ENCODE results near the gene TAS2R7.
"Not testable (repeated sequence)": the region's sequence is repeated elsewhere in the genome, so short reads cannot be mapped to it uniquely, and the experiment has no call there.

Gene TAS2R7

GRCh38 chr12:10826258-10826657 is 23.8 kb upstream of the TAS2R7 start, which contains the start of gene TAS2R10:
TSS of gene TAS2R10 (minus strand) at chr12:10826358. CDS start at chr12:10826269, 89 bp downstream.
- DNase-seq (ENCODE audit: low spot score), result no peak
- TF ChIP-seq, protein P1, sequence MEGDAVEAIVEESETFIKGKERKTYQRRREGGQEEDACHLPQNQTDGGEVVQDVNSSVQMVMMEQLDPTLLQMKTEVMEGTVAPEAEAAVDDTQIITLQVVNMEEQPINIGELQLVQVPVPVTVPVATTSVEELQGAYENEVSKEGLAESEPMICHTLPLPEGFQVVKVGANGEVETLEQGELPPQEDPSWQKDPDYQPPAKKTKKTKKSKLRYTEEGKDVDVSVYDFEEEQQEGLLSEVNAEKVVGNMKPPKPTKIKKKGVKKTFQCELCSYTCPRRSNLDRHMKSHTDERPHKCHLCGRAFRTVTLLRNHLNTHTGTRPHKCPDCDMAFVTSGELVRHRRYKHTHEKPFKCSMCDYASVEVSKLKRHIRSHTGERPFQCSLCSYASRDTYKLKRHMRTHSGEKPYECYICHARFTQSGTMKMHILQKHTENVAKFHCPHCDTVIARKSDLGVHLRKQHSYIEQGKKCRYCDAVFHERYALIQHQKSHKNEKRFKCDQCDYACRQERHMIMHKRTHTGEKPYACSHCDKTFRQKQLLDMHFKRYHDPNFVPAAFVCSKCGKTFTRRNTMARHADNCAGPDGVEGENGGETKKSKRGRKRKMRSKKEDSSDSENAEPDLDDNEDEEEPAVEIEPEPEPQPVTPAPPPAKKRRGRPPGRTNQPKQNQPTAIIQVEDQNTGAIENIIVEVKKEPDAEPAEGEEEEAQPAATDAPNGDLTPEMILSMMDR (IDR thresholded peaks at IDR 0.05; ENCODE audit: extremely low read depth, missing control alignments), result no peak

DNA sequence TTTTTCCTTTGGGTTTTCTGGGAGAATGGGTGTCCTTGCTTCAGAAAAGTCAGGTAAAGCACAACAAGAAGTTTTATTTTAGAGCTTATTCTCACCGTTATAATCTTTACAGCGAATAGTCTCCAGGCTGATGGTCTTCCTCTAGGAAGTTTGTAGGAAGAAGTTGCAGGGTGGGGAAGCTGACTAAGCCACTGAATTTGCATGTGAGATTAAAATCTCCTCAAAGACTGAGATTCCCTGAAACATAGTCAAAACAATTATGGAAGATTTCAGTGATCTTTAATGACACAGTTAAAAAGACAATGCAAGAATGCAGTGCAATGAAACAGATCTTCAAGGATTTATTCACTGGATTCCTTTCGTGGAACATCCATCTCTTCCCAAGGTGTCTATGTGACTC is 22.5 kb upstream of the TAS2R7 start:
- no peak for DNase-seq (ENCODE audit: low spot score)
- TF ChIP-seq, protein P1 (IDR thresholded peaks at IDR 0.05; ENCODE audit: extremely low read depth, missing control alignments), result no peak

GRCh38 chr12:10811883-10812536 is 9.6 kb upstream of the TAS2R7 start:
- TF ChIP-seq, protein P1 (IDR thresholded peaks at IDR 0.05; ENCODE audit: extremely low read depth, missing control alignments), result no peak
- DNase-seq (ENCODE audit: low spot score), result no peak

GRCh38 chr12:10810068-10810467 is 7.6 kb upstream of the TAS2R7 start, which contains the start of gene TAS2R9:
TSS of gene TAS2R9 (minus strand) at chr12:10810168. CDS start at chr12:10810075, 93 bp downstream.
- no peak for DNase-seq (ENCODE audit: low spot score)
- TF ChIP-seq, protein P1 (IDR thresholded peaks at IDR 0.05; ENCODE audit: extremely low read depth, missing control alignments), result no peak

GRCh38 chr12:10807186-10807585 is 4.8 kb upstream of the TAS2R7 start, which contains the start of gene TAS2R8:
TSS of gene TAS2R8 (minus strand) at chr12:10807286. CDS start at chr12:10806980, 306 bp downstream.
- TF ChIP-seq, protein P1 (IDR thresholded peaks at IDR 0.05; ENCODE audit: extremely low read depth, missing control alignments), result no peak
- no peak for DNase-seq (ENCODE audit: low spot score)

DNA sequence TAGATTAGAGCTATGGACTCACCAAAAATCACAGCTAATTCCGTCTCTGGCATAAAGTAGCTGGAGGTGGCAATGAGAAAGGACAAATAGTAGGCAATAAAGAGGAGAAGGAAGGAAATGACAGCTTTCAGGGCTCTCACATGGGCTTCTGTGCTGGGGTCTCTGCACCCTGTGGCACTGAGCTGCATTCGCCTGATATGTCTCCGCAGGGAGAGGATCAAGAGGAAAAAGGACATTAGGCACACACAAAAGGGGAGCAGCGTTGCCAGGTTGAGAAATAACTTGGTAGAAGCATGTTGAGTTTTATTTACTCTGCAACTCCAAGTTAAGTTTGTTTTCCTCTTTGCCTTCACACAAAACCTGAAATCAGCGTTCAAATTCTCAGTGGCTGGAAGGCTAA is 686 bp downstream of the TAS2R7 start:
- no peak for DNase-seq (ENCODE audit: low spot score)
- TF ChIP-seq, protein P1 (IDR thresholded peaks at IDR 0.05; ENCODE audit: extremely low read depth, missing control alignments), result no peak

- TF ChIP-seq, protein P1 (IDR thresholded peaks at IDR 0.05; ENCODE audit: extremely low read depth, missing control alignments), result no peak
- DNase-seq (ENCODE audit: low spot score), result no peak
Measured at GRCh38 chr12:10794222-10794621, 8.2 kb downstream of the TAS2R7 start.

- DNase-seq (ENCODE audit: low spot score), result not testable (repeated sequence)
Measured at GRCh38 chr12:10791769-10792168, 10.7 kb downstream of the TAS2R7 start.
